HEK293T (cell line): ENCODE results near the gene MAGEA10.

Experiments used
- ARNT ChIP-seq: fragments of 450-650 bp; IDR thresholded peaks from 2 replicates; pipeline ENCODE4 v1.6.1; 2017; ENCODE audit warnings: mild to moderate bottlenecking
- FOXM1 ChIP-seq: fragments of 450-650 bp; IDR thresholded peaks from 2 replicates; pipeline ENCODE4 v1.6.1; 2017; ENCODE audit warnings: mild to moderate bottlenecking, borderline replicate concordance
- HDGF ChIP-seq: fragments of 450-650 bp; IDR thresholded peaks from 2 replicates; pipeline ENCODE4 v1.6.1; 2017; ENCODE audit warnings: antibody characterized with exemption, borderline replicate concordance
- LEF1 ChIP-seq: fragments of 450-650 bp; IDR thresholded peaks from 2 replicates; pipeline ENCODE4 v1.6.1; 2017; ENCODE audit warnings: mild to moderate bottlenecking, borderline replicate concordance
- NFRKB ChIP-seq: fragments of 450-650 bp; IDR thresholded peaks from 2 replicates; pipeline ENCODE4 v1.6.1; 2016; ENCODE audit warnings: mild to moderate bottlenecking, moderate library complexity
- SP1 ChIP-seq: fragments of 450-650 bp; IDR thresholded peaks from 2 replicates; pipeline ENCODE4 v1.6.1; 2017
- TARDBP ChIP-seq: fragments of 450-650 bp; IDR thresholded peaks from 2 replicates; pipeline ENCODE4 v1.6.1; 2016
- ZNF384 ChIP-seq: fragments of 450-650 bp; IDR thresholded peaks from 2 replicates; pipeline ENCODE4 v1.6.1; 2016

- TF ChIP-seq ARNT (no peak), TARDBP (no peak), FOXM1 (no peak), NFRKB (no peak), HDGF (no peak), LEF1 (no peak), SP1 (no peak), ZNF384 (no peak)
Observed at GRCh38 chrX:152155766-152156310, 17.5 kb upstream of the MAGEA10 start.
